ENCODE data around the gene PDE6G. TPM values are rescaled to one million over a fixed set of nuclear protein-coding genes. Genes with fewer than 3 reads are reported as not detected.

PDE6G gene
- total RNA-seq, 1 experiment from 2014 or later: 0.85 TPM

GRCh38 chr17:81683208-81683583 is 26.9 kb upstream of the PDE6G start:
- no peak for DNase-seq (ENCODE audit: low read depth, low spot score)
- H3K27ac ChIP-seq (ENCODE audit: low read length): peak overlapping the region; percentile 93
- no TSS peak for BruUV-seq (replicated peaks)

DNA sequence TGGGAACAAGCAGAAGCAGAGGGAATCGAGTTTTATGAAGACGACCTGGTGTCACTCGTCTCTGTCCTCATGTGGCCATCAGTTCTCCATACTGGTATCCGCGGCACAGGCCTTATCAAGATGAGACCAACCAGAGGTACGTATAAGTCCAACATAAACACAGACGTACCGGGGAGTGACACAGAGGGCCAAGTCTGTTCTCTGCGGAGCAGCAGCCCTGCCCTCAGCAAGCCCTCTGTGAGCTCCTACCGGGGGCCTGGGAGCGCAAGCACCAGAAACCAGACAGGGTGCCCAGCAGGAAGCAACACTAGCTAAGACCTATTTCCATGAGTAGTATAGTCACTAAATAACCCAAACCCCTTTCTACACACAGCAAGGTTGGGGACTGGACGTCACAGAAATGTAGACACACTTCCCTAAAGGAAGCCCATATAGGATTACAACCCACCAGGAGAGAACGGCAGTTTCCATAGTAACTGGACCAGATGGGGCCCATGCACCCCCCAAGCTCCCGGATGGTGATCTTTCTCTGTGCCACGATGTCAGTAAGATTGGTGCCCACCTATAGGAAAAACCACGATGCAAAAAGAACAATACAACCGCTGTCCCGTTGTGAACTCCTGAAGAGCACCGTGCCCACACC is 26.3 kb upstream of the PDE6G start:
- CTCF ChIA-PET: no interaction called here
- H3K4me1 ChIP-seq (ENCODE audit: control insufficient read depth, insufficient read depth, low read length): peaks cover 23% of the 10 kb centered on the region

More at GRCh38 chr17:81683208-81683583, 26.9 kb upstream of the PDE6G start:
- intact Hi-C loops (cut with micrococcal nuclease; ENCODE audit: unreplicated experiment) (no loop called here), in situ Hi-C loops (cut with HindIII; ENCODE audit: low pct_unique_long_range_greater_than_20kb, low sequenced_read_pairs) (no loop called here)
- ATAC-seq: peak; percentile 37
- H3K9me3 ChIP-seq (ENCODE audit: control insufficient read depth, insufficient read depth, low read depth, low read length): no peaks in the 10 kb centered on the region
- H3K4me1 ChIP-seq (ENCODE audit: control insufficient read depth, insufficient read depth, low read length): peaks cover 23% of the 10 kb centered on the region
- POLR2A ChIA-PET: interaction anchor here (0.6 to 1.1 kb wide), 4 partner anchors 13 to 121 kb away, joined by 3 to 6 read pairs (median 3); partner anchors contain the start of gene GCGR
- H3K36me3 ChIP-seq (ENCODE audit: control insufficient read depth, insufficient read depth, low read length): peaks cover 16% of the 10 kb centered on the region; the same call in 1 of the 2 replicates
- CTCF ChIA-PET: interaction anchor here (1.1 kb wide), 1 partner anchor 8 kb away, joined by 3 read pairs; no protein-coding TSS in a partner anchor
- no peaks in the 10 kb centered on the region for H3K27me3 ChIP-seq (ENCODE audit: control insufficient read depth, insufficient read depth, low read length)
- TF ChIP-seq SIN3A (IDR thresholded peaks at IDR 0.05; ENCODE audit: borderline replicate concordance, insufficient read depth, low read depth, low read length): no peak
- no peak for TF ChIP-seq POLR2AphosphoS5 (IDR thresholded peaks at IDR 0.05; ENCODE audit: low read depth, low read length)
- no peak for TF ChIP-seq TCF7L2 (IDR thresholded peaks at IDR 0.05; ENCODE audit: low read depth, low read length)
- TF ChIP-seq, protein P1, sequence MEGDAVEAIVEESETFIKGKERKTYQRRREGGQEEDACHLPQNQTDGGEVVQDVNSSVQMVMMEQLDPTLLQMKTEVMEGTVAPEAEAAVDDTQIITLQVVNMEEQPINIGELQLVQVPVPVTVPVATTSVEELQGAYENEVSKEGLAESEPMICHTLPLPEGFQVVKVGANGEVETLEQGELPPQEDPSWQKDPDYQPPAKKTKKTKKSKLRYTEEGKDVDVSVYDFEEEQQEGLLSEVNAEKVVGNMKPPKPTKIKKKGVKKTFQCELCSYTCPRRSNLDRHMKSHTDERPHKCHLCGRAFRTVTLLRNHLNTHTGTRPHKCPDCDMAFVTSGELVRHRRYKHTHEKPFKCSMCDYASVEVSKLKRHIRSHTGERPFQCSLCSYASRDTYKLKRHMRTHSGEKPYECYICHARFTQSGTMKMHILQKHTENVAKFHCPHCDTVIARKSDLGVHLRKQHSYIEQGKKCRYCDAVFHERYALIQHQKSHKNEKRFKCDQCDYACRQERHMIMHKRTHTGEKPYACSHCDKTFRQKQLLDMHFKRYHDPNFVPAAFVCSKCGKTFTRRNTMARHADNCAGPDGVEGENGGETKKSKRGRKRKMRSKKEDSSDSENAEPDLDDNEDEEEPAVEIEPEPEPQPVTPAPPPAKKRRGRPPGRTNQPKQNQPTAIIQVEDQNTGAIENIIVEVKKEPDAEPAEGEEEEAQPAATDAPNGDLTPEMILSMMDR (IDR thresholded peaks at IDR 0.05): no peak
- TF ChIP-seq, protein P2, sequence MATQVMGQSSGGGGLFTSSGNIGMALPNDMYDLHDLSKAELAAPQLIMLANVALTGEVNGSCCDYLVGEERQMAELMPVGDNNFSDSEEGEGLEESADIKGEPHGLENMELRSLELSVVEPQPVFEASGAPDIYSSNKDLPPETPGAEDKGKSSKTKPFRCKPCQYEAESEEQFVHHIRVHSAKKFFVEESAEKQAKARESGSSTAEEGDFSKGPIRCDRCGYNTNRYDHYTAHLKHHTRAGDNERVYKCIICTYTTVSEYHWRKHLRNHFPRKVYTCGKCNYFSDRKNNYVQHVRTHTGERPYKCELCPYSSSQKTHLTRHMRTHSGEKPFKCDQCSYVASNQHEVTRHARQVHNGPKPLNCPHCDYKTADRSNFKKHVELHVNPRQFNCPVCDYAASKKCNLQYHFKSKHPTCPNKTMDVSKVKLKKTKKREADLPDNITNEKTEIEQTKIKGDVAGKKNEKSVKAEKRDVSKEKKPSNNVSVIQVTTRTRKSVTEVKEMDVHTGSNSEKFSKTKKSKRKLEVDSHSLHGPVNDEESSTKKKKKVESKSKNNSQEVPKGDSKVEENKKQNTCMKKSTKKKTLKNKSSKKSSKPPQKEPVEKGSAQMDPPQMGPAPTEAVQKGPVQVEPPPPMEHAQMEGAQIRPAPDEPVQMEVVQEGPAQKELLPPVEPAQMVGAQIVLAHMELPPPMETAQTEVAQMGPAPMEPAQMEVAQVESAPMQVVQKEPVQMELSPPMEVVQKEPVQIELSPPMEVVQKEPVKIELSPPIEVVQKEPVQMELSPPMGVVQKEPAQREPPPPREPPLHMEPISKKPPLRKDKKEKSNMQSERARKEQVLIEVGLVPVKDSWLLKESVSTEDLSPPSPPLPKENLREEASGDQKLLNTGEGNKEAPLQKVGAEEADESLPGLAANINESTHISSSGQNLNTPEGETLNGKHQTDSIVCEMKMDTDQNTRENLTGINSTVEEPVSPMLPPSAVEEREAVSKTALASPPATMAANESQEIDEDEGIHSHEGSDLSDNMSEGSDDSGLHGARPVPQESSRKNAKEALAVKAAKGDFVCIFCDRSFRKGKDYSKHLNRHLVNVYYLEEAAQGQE (IDR thresholded peaks at IDR 0.05; ENCODE audit: insufficient read depth in 1 of 2, low read depth in 2 of 2, low read length in 1 of 2): no peak
- peak overlapping the region; percentile 71 to 78 for H3K4me3 ChIP-seq (ENCODE audit: low read depth in 2 of 2, low read length in 2 of 2)

More for the DNA sequence above, 26.3 kb upstream of the PDE6G start:
- TF ChIP-seq SIN3A (IDR thresholded peaks at IDR 0.05; ENCODE audit: borderline replicate concordance, insufficient read depth, low read depth, low read length): no peak
- TF ChIP-seq, protein P2 (IDR thresholded peaks at IDR 0.05; ENCODE audit: insufficient read depth in 1 of 2, low read depth in 2 of 2, low read length in 1 of 2): no peak
- TF ChIP-seq, protein P1 (IDR thresholded peaks at IDR 0.05): no peak
- no peak for TF ChIP-seq TCF7L2 (IDR thresholded peaks at IDR 0.05; ENCODE audit: low read depth, low read length)
- TF ChIP-seq POLR2AphosphoS5 (IDR thresholded peaks at IDR 0.05; ENCODE audit: low read depth, low read length): no peak
- intact Hi-C loops (cut with micrococcal nuclease; ENCODE audit: unreplicated experiment): no loop called here
- POLR2A ChIA-PET: interaction anchor here (1.1 kb wide), 1 partner anchor 17 kb away, joined by 3 read pairs; no protein-coding TSS in a partner anchor
- in situ Hi-C loops (cut with HindIII; ENCODE audit: low pct_unique_long_range_greater_than_20kb, low sequenced_read_pairs): no loop called here
- H3K36me3 ChIP-seq (ENCODE audit: control insufficient read depth, insufficient read depth, low read length): peaks cover 15% of the 10 kb centered on the region; the same call in 1 of the 2 replicates
- H3K9me3 ChIP-seq (ENCODE audit: control insufficient read depth, insufficient read depth, low read depth, low read length): no peaks in the 10 kb centered on the region
- ATAC-seq (no peak), DNase-seq (ENCODE audit: low read depth, low spot score) (no peak)
- peak overlapping the region; percentile 93 for H3K27ac ChIP-seq (ENCODE audit: low read length)
- BruUV-seq (replicated peaks): no TSS peak
- no peaks in the 10 kb centered on the region for H3K27me3 ChIP-seq (ENCODE audit: control insufficient read depth, insufficient read depth, low read length)
- peak overlapping the region; percentile 71 to 78 for H3K4me3 ChIP-seq (ENCODE audit: low read depth in 2 of 2, low read length in 2 of 2)
